Activated CD8-positive, alpha-beta T cell treated with anti-CD3 and anti-CD28 coated beads for 36 hours (primary cell): ENCODE measurements around the gene TTC12. TPM values are rescaled to one million over a fixed set of nuclear protein-coding genes. Genes with fewer than 3 reads are reported as not detected.
A peak's percentile ranks its signal among the peaks of the same experiment; 100 is the strongest.
"Not testable (repeated sequence)": the region's sequence is repeated elsewhere in the genome, so short reads cannot be mapped to it uniquely, and the experiment has no call there.

Experiments
- ATAC-seq: fragments of 200-7000 bp; cut with Tn5 transposase; one replicate; pipeline ENCODE4 v1.10.0; 2021; ENCODE audit warnings: mild to moderate bottlenecking, moderate library complexity
- CTCF ChIA-PET: fragments of 350-600 bp; sonication (Branson Sonifier 250); formaldehyde crosslinking; loops from one replicate; lab custom pipeline; 2021; ENCODE audit warnings: antibody characterized with exemption; lab: Charles Lee
- POLR2A ChIA-PET: fragments of 350-600 bp; sonication (Branson Sonifier 250); formaldehyde crosslinking; loops from one replicate; lab custom pipeline; 2021; ENCODE audit warnings: antibody characterized with exemption; lab: Charles Lee
- DNase-seq: peaks from one replicate; pipeline ENCODE4 v3.0.0-alpha.2; 2020
- H3K27ac Mint-ChIP-seq: one replicate; pipeline ENCODE4 v1.8.0; 2021; ENCODE audit warnings: mild to moderate bottlenecking, mixed read lengths
- H3K27me3 Mint-ChIP-seq: one replicate; pipeline ENCODE4 v1.8.0; 2021; ENCODE audit warnings: mixed read lengths
- H3K36me3 Mint-ChIP-seq: one replicate; pipeline ENCODE4 v1.8.0; 2021; ENCODE audit warnings: low read depth, mixed read lengths
- H3K4me1 Mint-ChIP-seq: one replicate; pipeline ENCODE4 v1.8.0; 2021; ENCODE audit warnings: low read depth, mixed read lengths
- H3K4me3 Mint-ChIP-seq: one replicate; pipeline ENCODE4 v1.8.0; 2021; ENCODE audit warnings: mild to moderate bottlenecking, moderate library complexity, mixed read lengths
- H3K9me3 Mint-ChIP-seq: one replicate; pipeline ENCODE4 v1.8.0; 2021; ENCODE audit warnings: mixed read lengths
- intact Hi-C: fragments of 100-400 bp; cut with micrococcal nuclease; formaldehyde crosslinking; loops from one replicate; pipeline ENCODE4 v1.10.0; 2022
- total RNA-seq, 2 experiments: library from RNA; stranded (reverse); gene quantifications; one replicate each; pipeline ENCODE4 v1.2.3, GENCODE V29; 2021
- TF ChIP-seq, protein P1 (sequence below): fragments of 200-600 bp; IDR thresholded peaks from one replicate; pipeline ENCODE4 v1.8.0; 2022; ENCODE audit warnings: antibody characterized with exemption, mild to moderate bottlenecking

The TTC12 gene
- total RNA-seq, 2 experiments from 2014 or later = 5.7 to 6.7 TPM

DNA sequence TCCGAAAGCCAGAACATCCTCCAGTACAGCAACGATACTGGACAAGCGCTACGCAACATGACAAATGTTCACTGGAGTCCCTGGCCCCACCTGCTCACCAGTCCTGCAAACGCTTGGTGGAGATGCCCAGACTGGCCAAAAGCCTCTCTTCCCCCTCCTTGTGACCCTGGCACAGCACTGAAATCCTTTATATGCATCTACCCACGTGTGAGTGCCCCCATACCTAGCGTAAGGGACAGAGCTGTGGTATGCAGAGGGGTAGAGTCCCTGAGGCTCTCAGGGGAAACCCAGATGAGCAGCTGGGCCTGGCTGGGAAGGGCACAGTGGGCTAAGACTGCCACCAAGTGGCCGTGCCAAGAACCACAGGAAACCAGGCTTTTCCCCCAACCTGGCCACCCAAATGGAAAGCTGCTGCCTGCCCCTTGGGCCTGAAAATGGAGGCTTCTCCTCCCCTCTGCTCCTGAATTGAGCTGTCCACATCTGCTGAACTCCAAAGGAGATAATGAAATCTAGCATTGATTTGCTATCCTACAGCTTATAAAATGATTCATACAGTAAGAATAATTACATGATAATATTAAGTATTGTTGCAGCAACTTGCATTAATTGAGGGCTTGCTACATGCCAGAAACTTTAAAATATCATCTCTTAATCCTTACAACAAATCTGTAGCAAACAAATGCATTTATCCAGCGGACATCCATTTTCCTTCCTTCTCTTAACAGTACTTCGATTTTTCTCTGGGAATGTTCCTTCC, 24.8 kb upstream of the TTC12 start:
- intact Hi-C loops = loop anchor here (2.0 to 10.0 kb wide), 3 partner anchors 155 to 995 kb away; no protein-coding TSS in a partner anchor
- Mint-ChIP-seq H3K9me3 (no peaks in the 10 kb centered on the region), H3K27ac (no peak overlapping the region), H3K4me3 (no peak overlapping the region), H3K27me3 (peaks cover 9% of the 10 kb centered on the region), H3K36me3 (no peaks in the 10 kb centered on the region), H3K4me1 (no peaks in the 10 kb centered on the region)
- TF ChIP-seq, protein P1, sequence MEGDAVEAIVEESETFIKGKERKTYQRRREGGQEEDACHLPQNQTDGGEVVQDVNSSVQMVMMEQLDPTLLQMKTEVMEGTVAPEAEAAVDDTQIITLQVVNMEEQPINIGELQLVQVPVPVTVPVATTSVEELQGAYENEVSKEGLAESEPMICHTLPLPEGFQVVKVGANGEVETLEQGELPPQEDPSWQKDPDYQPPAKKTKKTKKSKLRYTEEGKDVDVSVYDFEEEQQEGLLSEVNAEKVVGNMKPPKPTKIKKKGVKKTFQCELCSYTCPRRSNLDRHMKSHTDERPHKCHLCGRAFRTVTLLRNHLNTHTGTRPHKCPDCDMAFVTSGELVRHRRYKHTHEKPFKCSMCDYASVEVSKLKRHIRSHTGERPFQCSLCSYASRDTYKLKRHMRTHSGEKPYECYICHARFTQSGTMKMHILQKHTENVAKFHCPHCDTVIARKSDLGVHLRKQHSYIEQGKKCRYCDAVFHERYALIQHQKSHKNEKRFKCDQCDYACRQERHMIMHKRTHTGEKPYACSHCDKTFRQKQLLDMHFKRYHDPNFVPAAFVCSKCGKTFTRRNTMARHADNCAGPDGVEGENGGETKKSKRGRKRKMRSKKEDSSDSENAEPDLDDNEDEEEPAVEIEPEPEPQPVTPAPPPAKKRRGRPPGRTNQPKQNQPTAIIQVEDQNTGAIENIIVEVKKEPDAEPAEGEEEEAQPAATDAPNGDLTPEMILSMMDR = peak; percentile 88
- POLR2A ChIA-PET = no interaction called here
- ATAC-seq (peak; percentile 98), DNase-seq (peak; percentile 73)
- CTCF ChIA-PET = interaction anchor here (0.6 to 5.6 kb wide), 36 partner anchors 10 to 1072 kb away, joined by 3 to 82 read pairs (median 4); partner anchors contain the start of gene TTC12

DNA sequence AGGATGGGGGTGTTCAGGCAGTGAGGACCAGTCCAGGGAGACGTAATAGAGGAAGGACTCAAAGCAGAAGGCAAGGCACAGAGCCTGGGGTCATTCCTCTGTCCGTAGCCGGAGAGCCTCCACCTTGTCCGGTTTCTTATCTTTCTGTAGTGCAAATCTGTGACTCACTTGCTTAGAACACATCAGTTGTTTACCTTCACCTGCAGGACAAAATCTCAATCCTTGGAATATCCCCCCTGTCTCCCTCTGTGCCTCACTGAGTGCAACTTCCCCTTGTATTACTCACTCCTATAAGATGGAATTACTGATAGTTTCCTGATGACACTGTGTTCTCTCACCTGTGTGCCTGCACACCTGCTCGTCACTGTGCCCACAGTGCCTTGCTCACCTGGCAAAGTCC, 20.4 kb upstream of the TTC12 start:
- ChIA-PET POLR2A (interaction anchor here (0.5 to 0.8 kb wide), 2 partner anchors 210 to 1040 kb away, joined by 3 to 4 read pairs; no protein-coding TSS in a partner anchor), CTCF (interaction anchor here (5.6 kb wide), 1 partner anchor 708 kb away, joined by 82 read pairs; no protein-coding TSS in a partner anchor)
- Mint-ChIP-seq H3K27me3 (peaks cover 18% of the 10 kb centered on the region), H3K36me3 (no peaks in the 10 kb centered on the region), H3K4me1 (no peaks in the 10 kb centered on the region), H3K4me3 (no peak overlapping the region), H3K9me3 (no peaks in the 10 kb centered on the region), H3K27ac (no peak overlapping the region)
- intact Hi-C loops = loop anchor here (10.0 kb wide), 1 partner anchor 999 kb away; no protein-coding TSS in a partner anchor
- no peak for ATAC-seq
- TF ChIP-seq, protein P1 = no peak
- DNase-seq = no peak

DNA sequence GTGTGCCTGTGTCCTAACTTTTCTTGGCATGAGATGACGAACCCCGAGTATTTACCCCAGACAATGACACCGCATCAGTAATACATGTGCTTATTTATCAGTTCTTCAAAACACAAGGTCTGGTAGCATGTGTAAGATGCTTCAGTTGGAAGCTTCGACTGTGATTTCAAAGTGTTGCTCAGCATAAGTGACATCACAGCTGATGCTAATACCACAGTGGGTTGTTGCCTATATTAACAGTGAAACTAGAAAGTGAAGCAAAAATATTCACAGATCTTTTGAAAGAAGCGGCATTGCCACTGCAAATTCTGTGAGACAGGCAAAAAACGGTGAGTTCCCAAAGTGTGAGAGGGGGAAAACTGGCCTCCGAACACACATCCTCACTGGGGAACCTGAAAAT, 18.4 kb upstream of the TTC12 start:
- DNase-seq (no peak), ATAC-seq (no peak)
- ChIA-PET POLR2A (no interaction called here), CTCF (interaction anchor here (1.4 to 1.5 kb wide), 2 partner anchors 9 to 708 kb away, joined by 5 read pairs; no protein-coding TSS in a partner anchor)
- Mint-ChIP-seq H3K27me3 (peaks cover 27% of the 10 kb centered on the region), H3K36me3 (no peaks in the 10 kb centered on the region), H3K4me3 (no peak overlapping the region), H3K4me1 (no peaks in the 10 kb centered on the region), H3K9me3 (no peaks in the 10 kb centered on the region), H3K27ac (no peak overlapping the region)
- TF ChIP-seq, protein P1 = no peak
- intact Hi-C loops = loop anchor here (10.0 kb wide), 1 partner anchor 1001 kb away; no protein-coding TSS in a partner anchor

DNA sequence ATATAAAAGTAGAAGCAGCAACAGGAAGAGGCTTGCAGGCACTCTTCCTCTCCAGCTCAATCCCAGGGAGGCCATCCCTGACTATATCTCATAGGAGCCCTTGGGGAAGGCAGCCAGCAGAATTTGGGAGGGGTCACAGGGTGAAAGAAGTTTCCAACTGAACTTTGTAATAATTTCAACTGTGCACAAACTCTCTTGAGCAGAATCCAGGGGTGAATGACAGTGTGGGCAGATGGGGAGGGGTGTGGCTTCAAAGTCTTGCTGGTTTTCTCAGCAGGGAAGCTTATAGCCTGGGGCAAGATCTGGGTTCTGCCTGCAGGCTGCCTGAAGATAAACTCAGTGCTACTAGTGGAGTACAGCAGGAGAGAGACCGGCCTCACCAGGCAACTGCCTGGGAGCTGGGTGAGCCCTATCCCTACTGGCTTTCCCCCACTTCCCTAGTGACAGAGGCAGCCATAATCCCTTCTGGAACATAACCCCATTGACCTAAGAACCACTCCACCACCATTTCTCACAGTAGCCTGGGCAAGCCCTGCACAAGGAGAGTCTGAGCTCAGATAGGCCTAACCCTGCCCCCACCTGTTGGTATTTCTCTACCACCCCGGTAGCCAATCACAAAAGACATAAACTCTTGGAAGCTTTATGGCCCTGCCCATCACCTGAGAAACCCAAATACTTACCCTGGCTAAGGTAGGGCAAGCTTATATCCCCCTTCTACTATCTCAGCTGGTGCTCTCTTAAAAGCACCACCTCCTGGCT, 17.8 kb upstream of the TTC12 start:
- POLR2A ChIA-PET = no interaction called here
- H3K36me3 Mint-ChIP-seq = no peaks in the 10 kb centered on the region
- CTCF ChIA-PET = interaction anchor here (1.4 to 1.5 kb wide), 2 partner anchors 9 to 708 kb away, joined by 5 read pairs; no protein-coding TSS in a partner anchor
- DNase-seq = no peak
- TF ChIP-seq, protein P1 = no peak
- H3K4me1 Mint-ChIP-seq = no peaks in the 10 kb centered on the region
- ATAC-seq = no peak
- no peaks in the 10 kb centered on the region for H3K9me3 Mint-ChIP-seq
- no peak overlapping the region for H3K27ac Mint-ChIP-seq
- no peak overlapping the region for H3K4me3 Mint-ChIP-seq
- intact Hi-C loops = loop anchor here (10.0 kb wide), 1 partner anchor 1002 kb away; no protein-coding TSS in a partner anchor
- H3K27me3 Mint-ChIP-seq = peaks cover 27% of the 10 kb centered on the region

DNA sequence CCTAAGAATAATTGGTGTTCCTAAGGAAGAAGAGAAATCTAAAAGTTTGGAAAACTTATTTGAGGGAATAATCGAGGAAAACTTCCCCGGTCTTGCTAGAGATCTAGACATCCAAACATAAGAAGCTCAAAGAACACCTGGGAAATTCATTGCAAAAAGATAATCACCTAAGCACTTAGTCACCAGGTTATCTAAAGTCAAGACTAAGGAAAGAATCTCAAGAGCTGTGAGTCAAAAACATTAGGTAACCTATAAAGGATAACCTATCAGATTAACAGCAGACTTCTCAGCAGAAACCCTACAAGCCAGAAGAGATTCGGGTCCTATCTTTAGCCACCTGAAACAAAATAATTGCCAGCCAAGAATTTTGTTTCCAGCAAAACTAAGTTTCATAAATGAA, 15.9 kb upstream of the TTC12 start:
- H3K9me3 Mint-ChIP-seq, POLR2A ChIA-PET, H3K4me1 Mint-ChIP-seq, ATAC-seq, DNase-seq, H3K27ac Mint-ChIP-seq, H3K36me3 Mint-ChIP-seq, H3K4me3 Mint-ChIP-seq: not testable (repeated sequence)
- intact Hi-C loops = loop anchor here (10.0 kb wide), 1 partner anchor 1004 kb away; no protein-coding TSS in a partner anchor
- CTCF ChIA-PET = interaction anchor here (1.4 to 2.4 kb wide), 2 partner anchors 9 to 711 kb away, joined by 4 to 15 read pairs; no protein-coding TSS in a partner anchor
- H3K27me3 Mint-ChIP-seq = peaks cover 30% of the 10 kb centered on the region
